ELF-1 (cell line): ENCODE data around the gene HAPSTR1.
A peak's percentile ranks its signal among the peaks of the same experiment; 100 is the strongest.
"Not testable (repeated sequence)": the region's sequence is repeated elsewhere in the genome, so short reads cannot be mapped to it uniquely, and the experiment has no call there.

Experiments
- DNase-seq: peaks from one replicate; pipeline ENCODE4 v3.0.0-alpha.2; 2016; ENCODE audit warnings: low read depth, low spot score

HAPSTR1 gene

DNA sequence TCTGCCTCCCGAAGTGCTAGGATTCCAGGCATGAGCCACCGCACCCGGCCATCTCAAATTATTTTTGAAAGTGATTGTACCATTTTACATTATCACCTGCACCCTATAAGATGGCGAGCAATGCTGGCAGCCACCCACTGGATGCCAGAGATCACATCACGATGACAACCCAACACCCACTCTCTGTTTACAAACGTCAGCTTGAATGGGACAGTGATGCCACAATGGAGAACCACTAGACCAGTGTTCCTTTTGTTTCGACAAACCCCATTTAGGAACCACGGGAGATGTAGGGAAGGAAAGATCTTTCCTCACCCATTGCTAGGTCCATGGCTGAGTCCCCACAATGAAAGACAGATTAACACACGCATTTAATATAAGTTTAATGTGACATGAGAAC, 20.1 kb upstream of the HAPSTR1 start:
- DNase-seq, result no peak

DNA sequence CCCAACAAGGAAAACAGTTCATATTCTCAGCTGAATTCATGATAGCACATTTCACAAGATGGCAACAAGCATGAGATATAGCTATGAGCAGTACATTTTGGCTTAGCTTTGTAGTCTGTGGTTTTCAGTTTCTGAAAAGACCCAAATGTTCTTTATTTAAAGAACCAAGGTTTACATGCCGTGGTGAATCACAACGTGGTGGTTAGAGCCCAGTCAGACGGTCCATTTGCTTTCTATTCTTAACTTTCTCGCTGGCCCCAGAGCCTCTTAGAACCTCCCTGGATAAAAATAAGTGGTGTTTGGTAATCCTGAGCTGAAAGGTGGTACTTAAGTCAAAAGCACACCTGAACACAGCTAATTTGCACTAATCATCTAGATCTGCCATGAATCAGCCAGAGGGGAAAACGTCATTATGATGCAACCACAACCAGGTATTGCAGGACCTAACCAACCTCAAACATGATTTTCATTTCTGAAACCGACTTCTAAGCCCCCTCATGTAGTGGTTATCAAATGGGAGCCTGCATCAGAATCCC, 18.6 kb upstream of the HAPSTR1 start:
- DNase-seq, result no peak

DNA sequence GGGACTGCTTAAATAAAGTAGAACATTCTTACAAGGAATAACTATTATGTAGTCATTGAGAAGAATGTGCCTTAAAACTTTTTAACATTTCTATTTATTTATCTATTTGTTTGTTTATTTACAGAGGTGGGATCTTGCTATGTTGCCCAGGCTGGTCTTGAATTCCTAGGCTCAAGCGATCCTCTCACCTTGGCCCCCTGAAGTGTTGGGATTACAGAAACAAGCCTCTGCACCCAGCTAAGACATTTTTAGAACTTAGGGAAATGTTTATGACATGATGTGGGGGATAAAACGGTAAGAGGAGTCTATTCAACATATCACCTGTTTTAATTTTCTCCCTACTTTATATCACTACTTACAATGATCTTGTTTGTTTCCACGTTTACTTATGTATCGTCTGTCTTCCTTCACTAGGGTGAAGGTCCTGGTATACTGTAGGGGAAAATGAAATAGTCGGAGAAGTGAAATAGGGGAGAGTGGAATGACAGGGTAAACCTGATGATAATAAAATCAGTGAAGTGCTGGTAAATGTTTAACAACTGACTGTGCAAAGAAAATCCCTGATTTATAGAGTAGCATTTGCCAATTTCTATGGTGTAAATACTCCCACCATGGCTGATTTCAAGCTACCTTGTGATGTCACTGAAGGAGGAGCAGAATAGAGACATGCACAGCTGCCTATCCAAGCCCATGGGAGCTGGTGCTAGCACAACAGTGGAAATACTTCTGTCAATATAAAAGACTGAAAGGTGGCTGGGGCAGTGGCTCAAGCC, 16.0 kb upstream of the HAPSTR1 start:
- DNase-seq, result no peak

DNA sequence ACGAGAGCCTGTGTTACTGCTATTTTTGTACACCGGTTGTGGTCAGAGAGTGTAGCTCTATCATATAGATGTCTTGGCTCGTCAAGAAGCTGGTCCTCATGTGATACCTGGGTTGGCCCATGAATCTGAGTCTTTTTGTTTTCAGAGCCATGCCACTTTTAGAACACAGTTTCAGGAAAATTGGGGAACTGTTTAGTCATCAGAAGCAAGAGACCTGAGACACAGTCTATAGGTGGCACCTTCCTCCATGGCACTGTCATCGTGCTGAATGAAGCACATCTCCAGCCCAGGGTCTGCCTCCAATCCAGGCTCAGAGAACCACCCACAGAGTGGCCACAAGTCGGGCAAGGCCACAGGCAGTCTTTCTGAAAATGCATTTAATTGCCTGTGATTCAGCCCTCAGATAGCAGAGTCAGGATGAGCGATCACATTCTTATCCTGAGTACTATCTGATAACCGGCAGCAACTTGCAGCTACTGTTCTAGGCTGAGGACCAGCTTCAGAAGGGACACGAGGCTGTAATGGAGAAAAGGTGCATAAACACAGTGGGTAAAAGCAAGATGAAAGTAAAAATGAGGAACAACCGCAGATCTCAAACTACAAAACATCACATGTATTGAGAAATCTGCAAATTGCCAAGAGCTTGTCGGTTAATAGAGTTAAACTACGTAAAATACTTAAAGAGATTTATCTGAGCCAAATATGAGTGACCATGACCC, 14.2 kb upstream of the HAPSTR1 start:
- DNase-seq, result peak; percentile 16

DNA sequence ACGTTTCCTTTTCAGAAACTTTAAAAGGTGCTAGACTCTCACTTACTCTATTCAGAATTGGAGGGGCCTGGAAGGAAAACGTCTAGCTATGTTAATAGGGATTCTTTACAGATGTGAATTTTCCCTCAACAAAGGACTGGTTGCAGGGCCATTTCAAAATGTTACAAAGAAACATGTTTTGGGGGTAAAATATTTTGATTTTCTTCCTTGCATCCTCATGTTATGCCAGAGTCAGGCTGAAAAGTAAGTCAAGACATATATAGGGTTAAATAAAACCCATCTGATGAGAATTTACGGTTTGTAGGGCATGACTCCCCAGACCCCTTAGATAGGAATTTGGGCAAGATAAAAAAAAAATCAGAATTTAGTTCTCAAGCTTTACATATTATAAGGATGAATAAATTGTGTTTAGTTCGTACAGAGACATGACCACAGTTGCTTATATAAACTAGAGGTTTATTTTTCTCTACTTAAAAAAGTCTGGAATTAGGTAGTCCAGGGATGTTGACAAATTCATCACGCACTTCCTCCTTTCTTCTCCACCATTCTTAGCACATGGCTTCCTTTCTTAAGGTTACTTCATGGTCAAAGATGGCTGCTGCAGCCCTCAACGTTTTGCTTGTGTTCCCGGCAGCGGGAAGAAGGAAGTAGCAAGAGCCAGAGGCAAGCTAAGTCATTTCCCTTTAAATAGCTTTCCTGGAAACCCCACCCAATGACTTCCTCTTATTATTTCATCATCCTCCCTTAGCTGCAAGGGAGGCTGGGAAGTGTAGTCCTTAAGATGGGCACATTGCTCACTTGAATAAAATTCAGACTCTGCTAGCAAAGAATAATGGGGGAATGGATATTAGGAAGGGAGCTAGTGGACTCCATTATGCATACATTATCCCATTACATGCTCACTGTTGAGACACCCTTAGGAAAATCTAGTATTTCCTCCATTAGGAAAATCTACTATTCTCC, 12.7 kb upstream of the HAPSTR1 start:
- peak; percentile 78 for DNase-seq

DNA sequence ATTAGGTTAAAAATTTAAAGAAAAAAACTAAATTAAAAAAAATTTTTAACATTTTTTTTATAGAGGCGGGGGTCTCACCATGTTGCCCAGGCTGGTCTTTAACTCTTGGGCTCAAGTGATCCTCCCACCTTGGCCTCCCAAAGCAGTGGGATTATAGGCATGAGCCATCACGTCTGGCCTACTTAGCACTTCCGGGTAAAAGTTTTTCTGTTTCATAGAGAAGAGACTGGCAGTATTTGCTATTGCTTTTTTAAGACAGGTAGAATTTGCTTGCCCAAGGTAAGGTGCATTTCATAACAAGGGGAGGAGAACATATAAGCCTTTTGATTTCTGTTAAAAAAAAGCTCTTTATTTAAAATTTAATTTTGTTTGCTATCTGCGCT, 12.0 kb upstream of the HAPSTR1 start:
- no peak for DNase-seq

DNA sequence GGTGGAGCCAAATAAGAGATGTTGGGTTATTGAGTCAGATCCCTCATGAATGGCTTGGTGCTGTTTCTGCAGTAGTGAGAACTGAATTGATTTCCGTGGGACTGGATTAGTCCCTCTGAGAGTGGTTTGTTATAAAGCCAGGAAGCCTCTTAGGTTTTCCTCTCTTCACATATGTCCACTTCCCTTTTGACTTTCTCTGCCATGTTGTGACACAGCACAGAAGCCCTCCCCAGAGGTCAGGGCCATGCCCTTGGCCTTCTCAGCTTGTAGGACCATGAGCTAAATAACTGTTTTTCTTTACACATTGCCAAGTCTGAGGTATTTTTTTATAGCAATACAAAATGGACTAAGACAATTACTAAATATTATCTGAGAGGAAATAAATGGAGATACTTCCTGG, 10.3 kb upstream of the HAPSTR1 start:
- no peak for DNase-seq

DNA sequence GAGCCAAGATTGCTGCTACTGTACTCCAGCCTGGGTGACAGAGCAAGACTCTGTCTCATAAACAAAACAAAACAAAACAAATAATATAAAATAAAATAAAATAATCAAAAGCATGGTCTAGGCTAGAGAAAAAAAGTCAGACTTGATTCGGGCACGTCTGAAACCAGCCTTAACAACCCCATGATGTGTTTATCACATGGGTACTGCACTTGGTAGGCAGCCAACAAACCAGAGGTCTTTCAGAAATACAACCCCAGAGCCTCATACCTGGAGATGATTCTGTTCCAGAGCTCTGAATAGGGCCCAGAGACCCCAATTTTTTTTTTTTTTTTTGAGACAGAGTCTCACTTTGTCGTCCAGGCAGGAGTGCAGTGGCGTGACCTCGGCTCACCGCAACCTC, 9.6 kb upstream of the HAPSTR1 start:
- no peak for DNase-seq

DNA sequence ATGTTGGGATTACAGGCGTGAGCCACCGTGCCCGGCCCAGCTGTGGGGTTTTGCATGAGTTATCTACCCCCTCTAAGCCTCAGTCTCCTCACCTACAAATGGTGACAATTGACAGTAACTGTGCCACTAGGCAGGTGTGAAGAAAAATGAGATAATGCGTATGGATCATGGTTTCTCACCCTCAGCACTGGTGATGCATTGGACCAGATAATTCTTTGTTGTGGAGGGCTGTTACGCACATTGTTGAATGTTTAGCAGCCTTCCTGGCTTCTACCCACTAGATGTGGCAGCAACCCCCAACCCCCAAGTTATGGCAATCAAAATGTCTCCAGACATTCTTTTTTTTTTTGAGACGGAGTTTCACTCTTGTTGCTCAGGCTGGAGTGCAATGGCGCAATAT, 9.0 kb upstream of the HAPSTR1 start:
- DNase-seq, result no peak

DNA sequence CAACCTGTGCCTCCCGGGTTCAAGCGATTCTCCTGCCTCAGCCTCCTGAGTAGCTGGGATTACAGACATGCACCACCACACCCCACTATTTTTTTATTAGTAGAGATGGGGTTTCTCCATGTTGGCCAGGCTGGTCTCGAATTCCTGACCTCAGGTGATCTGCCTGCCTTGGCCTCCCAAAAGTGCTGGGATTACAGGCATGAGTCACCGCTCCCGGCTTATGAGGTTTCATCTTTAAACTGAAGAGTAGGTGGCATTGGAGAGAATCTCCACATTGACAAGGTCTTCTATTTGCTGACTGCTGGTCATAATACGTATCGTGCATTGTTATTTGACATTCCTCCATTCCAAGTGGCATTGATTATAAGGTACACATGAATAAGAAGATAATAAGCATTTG, 3.7 kb upstream of the HAPSTR1 start:
- not testable (repeated sequence) for DNase-seq

DNA sequence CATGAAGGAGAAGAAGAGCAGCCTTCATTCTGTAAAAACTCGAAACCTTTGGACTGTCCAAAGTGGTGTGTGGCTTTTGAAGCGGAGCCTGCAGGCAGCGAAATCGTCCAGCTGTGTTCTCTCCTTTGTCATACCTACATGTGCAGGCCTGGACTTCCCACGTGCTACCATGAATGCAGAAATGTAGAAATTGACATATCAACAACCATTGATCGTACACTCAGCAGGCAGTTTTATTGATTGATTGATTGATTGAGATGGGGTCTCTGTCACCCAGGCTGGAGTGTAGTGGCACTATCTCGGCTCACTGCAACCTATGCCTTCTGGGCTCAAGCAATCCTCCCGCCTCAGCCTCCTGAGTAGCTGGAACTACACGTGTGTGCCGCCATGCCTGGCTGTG, 2.6 kb upstream of the HAPSTR1 start:
- no peak for DNase-seq

DNA sequence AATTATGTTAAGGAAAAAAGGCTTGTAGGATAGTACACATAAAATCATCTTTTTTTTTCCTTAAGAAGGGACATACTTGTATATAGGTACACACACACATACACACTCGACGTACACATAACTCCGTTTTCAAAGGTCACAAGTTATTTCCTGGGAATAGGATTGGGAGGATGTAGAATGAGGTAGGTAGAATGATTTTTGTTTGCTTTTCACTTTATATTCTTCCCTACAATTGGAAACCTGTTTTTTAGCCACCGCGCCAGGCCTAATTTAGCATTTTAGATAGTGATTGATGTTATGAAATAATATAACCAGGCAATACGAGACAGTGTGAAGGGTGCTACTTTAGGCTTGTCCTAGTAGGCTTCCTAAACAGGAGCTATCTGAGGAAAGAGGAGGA, 1.8 kb upstream of the HAPSTR1 start:
- no peak for DNase-seq

DNA sequence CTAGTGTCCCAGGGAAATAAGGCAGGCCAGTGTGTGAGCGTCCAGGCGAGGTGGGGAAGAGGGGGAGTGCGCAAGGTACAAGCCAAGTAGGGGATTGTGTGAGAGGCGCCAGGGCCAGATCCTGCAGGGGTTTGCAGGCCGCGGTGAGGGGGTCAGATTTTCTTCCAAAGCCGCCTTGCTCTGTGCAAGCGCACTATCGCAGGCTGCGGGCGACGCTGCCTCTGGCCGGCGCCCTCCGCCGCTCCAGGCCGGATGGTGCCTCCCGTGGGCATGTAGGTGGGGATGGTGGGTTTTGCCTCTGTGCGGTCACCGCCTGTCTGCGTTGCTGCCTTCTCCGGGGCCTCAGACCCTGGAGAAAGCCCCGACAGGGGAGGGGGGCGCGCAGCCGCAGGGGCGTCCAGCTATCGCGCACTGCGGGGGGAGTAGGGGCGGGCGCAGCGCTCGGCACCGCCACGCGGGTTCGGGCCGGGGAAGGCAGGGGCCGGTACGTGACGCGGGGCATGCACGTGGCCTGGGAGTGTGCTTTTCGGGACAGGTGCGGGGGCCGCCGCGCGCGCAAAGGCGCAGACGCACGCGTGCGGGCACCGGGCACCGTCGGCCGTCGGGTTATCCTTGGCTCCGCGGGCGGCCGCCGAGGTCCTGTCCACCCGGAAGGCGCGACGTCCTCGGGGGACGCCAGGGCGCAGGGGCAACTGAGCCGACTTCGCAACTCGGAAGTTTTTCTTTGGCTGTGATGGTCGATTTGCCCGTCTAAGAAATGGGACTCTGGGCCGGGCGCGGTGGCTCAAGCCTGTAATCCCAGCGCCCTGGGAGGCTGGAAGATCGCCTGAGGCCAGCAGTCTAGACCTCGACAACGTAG, 1.1 kb upstream of the HAPSTR1 start:
- peak; percentile 68 for DNase-seq

DNA sequence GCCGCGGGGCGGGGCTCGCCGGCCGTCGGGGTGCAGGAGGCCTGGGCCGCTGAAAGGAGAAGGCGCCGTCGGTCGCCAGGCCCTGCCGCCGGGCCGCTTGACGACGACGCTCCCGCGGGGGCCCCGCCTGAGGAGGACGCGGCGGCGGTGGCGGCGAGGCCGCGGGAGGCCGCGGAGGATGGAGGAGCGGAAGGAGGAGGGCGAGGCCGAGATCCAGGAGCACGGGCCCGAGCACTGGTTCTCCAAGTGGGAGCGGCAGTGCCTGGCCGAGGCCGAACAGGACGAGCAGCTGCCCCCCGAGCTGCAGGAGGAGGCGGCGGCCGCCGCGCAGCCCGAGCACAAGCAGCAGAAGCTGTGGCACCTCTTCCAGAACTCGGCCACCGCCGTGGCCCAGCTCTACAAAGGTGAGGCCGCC, 430 bp downstream of the HAPSTR1 start:
- no peak for DNase-seq

DNA sequence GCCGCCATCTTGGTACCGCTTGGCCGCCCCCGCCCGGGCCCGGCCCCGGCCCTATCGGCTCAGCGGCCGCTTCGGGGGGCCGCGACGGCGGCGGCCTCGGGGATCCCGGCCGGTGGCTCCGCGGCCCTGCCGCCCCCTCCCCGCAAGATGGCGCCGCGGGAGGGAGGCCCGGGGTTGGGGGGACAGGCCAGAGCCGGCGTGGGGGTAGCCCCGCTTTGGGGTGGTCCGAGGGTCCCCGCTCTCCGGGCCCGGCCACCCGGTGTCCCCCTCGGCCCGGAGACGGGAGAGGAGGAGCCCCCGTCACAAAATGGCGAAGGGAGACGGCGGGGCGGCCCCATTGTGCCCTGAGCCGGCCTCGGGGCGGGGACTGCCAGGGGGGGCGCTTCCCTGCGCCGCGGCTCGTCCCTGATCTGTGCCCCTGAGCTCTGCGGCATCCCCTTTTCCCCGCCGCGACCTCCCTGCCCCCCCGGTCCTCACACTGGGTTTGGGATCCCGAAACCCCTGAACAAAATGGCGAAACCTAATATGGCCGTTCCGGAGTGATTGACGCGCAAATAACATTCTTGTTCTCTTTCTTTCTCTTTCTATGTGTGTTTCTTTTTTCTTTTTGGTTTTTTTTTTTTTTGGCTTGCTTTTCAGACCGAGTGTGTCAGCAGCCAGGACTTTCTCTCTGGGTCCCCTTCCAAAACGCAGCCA, 986 bp downstream of the HAPSTR1 start:
- peak; percentile 33 for DNase-seq

DNA sequence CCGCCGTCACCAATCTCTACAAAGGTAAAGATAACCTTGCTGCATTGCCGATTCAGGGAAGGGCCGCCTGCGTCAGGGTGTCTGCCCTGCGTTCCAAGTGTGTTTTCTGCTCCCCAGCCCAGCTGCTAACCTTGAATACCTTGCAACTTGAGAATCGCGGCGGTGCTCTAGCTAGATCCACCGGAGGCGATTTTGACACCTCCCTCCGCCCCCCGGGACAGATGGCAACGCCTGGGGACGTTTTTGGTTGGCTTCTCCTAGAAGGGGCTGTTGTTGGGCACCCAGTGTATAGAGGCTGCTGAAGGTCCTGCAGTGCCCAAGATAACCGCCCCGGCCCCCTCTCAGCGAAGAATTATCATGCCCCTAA, 1.5 kb downstream of the HAPSTR1 start:
- peak; percentile 78 for DNase-seq

DNA sequence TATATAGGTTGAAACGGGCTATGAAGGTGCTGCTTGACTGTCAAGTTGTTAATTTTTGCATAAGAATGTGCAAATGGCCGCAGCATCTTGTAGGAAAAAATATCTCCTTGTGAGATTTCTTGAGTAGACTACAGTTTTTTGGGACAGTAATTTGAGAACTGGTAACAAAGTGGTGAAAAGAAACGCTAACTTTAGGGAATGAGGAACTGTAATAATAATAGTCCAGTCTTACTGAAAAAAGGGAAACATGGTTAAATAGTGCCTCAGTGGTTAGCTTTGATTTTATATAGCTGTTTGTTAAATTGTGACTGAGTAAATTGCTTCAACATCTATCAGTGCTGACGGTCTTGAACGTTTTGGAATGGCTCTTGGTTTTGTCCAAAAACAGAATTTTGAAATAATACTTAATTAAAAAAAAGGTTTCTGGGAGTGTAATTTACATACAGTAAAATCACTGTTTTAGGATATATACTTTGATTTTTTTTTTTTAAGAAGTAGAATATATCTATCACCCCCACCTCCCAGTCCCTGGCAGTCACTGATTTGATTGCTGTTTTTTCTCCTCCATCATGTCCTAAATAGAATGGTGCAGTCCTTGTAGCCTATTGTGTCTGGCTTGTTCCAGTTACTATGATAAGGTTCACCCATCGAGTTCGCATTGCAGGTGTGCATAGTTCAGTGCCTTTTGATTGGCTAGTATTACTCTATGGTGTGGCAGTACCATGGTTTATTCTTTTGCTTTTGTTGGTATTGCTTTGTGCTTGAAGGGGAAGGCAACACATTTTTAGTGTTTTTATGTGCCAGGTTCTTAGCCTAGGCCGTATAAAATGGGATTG, 2.8 kb downstream of the HAPSTR1 start:
- no peak for DNase-seq

DNA sequence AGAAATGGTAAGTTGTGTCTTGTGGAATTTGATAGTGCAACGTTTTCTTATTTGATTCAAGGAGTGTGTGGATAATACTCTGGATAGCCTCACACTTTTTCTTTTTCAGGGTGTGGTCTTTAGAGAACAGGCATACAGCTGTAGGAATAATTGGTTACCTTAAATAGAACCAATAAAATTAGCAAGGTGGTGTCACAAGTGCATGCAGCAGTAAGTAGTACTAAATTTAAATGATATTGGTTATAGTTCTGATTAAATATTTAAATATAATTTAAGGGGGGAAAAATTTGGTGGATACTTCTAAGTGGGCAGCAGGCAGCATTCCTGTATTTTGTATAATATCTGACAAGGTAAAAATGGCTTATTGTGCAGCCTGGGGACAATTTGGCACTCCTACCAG, 3.7 kb downstream of the HAPSTR1 start:
- DNase-seq, result no peak

DNA sequence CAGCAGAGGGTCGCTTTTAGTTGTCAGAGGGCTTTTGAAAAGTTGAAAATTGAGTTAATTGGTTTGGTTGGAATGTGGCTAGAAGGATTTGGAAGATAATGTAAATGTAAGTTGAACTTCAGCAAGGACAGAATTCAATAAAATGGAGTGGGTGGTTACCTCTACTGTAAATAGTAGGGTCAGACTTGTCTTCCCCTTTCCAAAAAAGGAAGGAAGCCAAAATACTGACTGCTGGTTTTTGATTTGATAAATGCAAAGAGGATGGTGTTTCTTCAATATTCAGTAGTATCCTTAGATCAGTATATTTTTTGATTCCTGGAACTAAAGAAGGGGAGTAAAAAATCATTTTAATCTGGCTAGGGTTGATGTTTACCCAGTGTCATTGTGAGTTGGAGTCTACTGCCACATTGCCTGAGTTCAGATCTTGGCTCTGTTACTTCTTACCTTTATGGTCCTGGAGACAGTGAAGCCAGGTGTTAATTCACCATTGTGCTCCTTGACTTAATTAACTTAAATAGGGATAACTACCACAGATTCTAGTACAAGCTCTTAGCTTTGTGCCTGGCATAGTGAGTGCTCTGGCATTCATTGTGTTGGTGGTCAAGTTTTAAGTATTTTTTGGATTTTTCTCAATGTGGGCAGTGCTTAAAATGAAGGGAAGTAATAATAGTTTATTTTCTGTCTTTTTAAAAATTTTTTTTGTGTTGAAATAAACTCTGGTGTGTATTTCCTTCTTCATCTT, 4.4 kb downstream of the HAPSTR1 start:
- DNase-seq, result no peak
